Colonic mucosa (tissue), 4 donors: Measurements from ENCODE around the gene ANOS1. TPM values are rescaled to one million over a fixed set of nuclear protein-coding genes. Genes with fewer than 3 reads are reported as not detected.

ENCODE experiments used
- DNase-seq: peaks from one replicate; pipeline ENCODE4 v3.0.0-alpha.2; 2020
- H3K27ac ChIP-seq: fragments of 200-600 bp; one replicate; pipeline ENCODE4 v1.8.0; 2021
- H3K27me3 ChIP-seq: fragments of 200-600 bp; one replicate; pipeline ENCODE4 v1.8.0; 2021
- H3K36me3 ChIP-seq: fragments of 200-600 bp; one replicate; pipeline ENCODE4 v1.8.0; 2021
- H3K4me1 ChIP-seq: fragments of 200-600 bp; one replicate; pipeline ENCODE4 v1.8.0; 2021; ENCODE audit warnings: mild to moderate bottlenecking
- H3K4me3 ChIP-seq: fragments of 200-600 bp; one replicate; pipeline ENCODE4 v1.8.0; 2021
- H3K9ac ChIP-seq, 2 donors: one replicate each; pipeline ENCODE4 v1.7.0; 2013; ENCODE audit warnings: control low read depth in 2 of 2, low read depth in 2 of 2, low read length in 2 of 2
- H3K9me3 ChIP-seq: fragments of 200-600 bp; one replicate; pipeline ENCODE4 v1.8.0; 2021
- intact Hi-C: fragments of 100-400 bp; cut with DNase I; formaldehyde crosslinking; loops from one replicate; pipeline ENCODE4 v1.14.1; 2022
- total RNA-seq, 2 donors: library from RNA; stranded (reverse); fragmentation: NEBNext Ultra II Directional in 1 of 2; extraction: Animal tissue kit (Norgen Biotek cat#: 25700) in 1 of 2; gene quantifications; one replicate each; pipeline ENCODE4 v1.2.1, GENCODE V29; 2021
- TF ChIP-seq, protein P1 (sequence below): fragments of 200-600 bp; IDR thresholded peaks from one replicate; pipeline ENCODE4 v1.8.0; 2022; ENCODE audit warnings: antibody characterized with exemption, mild to moderate bottlenecking
- donor health status: healthy.
- donor health status: DM: no; HTN: no; CAD: no.
- donor health status: DM: no; HTN: no; CAD: no.

The ANOS1 gene
- total RNA-seq, 2 donors from 2014 or later = 0.24 to 0.52 TPM

DNA sequence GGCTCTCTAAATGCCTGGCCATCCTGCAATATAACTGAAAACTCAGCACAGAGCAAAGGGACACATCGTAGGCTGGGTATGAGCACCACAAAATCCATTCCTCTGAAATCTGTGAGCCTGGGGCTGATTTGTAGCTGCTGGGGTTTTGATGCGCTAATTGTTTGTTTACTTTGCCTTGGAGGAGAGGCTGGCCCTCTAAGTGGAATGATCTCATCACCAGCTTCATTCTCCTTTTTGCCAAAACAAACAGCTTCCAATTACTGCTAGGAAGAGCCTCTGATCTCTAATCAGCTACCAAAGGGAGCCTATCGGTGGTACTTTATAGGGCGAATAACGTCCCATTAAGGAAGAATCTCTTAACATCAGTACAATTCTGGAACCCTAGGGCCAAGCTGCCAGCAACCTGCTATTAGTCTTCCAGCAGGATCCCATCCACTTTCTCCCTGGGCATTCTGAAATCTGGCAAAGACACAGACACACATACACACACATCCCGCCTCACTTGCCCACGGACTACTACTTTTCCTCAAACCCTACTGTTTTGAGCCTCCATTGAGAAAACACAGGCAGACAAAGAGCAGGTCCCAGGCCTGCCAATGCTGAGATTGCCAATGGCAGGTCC is 5.8 kb downstream of the ANOS1 start:
- TF ChIP-seq, protein P1, sequence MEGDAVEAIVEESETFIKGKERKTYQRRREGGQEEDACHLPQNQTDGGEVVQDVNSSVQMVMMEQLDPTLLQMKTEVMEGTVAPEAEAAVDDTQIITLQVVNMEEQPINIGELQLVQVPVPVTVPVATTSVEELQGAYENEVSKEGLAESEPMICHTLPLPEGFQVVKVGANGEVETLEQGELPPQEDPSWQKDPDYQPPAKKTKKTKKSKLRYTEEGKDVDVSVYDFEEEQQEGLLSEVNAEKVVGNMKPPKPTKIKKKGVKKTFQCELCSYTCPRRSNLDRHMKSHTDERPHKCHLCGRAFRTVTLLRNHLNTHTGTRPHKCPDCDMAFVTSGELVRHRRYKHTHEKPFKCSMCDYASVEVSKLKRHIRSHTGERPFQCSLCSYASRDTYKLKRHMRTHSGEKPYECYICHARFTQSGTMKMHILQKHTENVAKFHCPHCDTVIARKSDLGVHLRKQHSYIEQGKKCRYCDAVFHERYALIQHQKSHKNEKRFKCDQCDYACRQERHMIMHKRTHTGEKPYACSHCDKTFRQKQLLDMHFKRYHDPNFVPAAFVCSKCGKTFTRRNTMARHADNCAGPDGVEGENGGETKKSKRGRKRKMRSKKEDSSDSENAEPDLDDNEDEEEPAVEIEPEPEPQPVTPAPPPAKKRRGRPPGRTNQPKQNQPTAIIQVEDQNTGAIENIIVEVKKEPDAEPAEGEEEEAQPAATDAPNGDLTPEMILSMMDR = no peak
- no peak for DNase-seq
- intact Hi-C loops = no loop called here
- no peaks in the 10 kb centered on the region for H3K36me3 ChIP-seq
- H3K27ac ChIP-seq = no peak overlapping the region
- no peaks in the 10 kb centered on the region for H3K9me3 ChIP-seq
- no peak overlapping the region for H3K9ac ChIP-seq
- H3K4me3 ChIP-seq = no peak overlapping the region
- peaks cover 11% of the 10 kb centered on the region for H3K27me3 ChIP-seq
- H3K4me1 ChIP-seq = no peaks in the 10 kb centered on the region

DNA sequence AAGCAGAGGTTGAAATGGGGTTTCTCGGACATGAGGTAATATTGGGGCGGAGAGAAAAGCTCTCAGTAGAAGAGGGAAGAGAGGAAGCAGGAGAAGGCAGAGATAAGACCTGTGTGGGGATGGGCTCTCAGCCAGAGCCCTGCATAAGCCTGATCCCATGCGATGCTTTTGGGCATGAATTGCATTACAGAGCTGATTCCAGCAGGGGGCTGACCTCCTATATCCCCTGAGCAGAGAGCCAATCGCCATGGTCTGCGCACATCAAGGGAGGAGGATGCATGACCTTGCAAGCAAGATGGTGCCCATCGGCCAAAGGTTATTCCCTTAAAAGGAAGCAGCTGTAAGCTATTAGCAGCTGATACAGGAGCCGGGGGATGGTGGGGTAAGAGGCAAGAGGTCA is 7.6 kb downstream of the ANOS1 start:
- Histone ChIP-seq H3K4me1 (no peaks in the 10 kb centered on the region), H3K27me3 (no peaks in the 10 kb centered on the region), H3K9me3 (no peaks in the 10 kb centered on the region), H3K36me3 (no peaks in the 10 kb centered on the region), H3K27ac (no peak overlapping the region), H3K9ac (no peak overlapping the region), H3K4me3 (no peak overlapping the region)
- intact Hi-C loops = no loop called here
- DNase-seq = no peak
- TF ChIP-seq, protein P1 = no peak

DNA sequence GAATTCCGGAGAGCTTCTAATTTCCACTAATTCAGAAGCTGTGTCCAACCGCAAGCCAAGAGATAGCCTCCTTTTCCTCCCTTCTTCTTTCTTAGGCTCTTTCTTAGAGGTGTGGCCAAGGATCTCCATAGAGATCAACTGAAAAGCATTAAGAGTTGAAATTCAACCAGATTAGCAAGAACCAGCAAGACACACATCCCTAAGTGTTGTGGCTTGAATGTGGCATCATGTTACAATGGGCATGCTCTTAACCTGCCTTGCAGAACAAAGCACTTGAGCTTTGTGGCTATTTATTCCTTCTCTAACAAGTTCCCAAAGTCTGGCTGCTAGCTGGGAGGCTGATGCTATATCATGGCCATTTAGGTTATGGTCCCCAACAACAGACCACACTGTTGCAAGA is 10.4 kb downstream of the ANOS1 start:
- no peak overlapping the region for H3K9ac ChIP-seq
- intact Hi-C loops = no loop called here
- no peaks in the 10 kb centered on the region for H3K9me3 ChIP-seq
- TF ChIP-seq, protein P1 = no peak
- DNase-seq = no peak
- no peaks in the 10 kb centered on the region for H3K4me1 ChIP-seq
- H3K36me3 ChIP-seq = no peaks in the 10 kb centered on the region
- H3K27ac ChIP-seq = no peak overlapping the region
- no peaks in the 10 kb centered on the region for H3K27me3 ChIP-seq
- no peak overlapping the region for H3K4me3 ChIP-seq

DNA sequence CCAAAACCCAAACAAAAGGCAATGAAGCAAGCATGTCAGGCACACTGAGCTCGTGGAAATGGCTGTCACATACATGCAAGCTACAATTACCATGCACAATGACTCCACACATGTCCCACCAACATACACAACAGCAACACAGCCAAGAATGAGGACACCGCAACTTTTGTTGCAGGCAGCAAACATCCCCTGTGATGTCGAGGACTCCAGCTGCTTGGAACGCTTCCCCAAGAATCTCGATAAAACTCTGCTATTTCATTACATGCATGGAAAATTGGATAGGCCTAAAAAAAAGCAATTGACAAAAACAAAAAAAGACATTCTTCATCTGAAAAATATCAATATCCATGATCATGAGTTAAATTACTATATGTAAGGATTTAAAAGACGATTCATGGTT is 11.8 kb downstream of the ANOS1 start:
- TF ChIP-seq, protein P1 = no peak

DNA sequence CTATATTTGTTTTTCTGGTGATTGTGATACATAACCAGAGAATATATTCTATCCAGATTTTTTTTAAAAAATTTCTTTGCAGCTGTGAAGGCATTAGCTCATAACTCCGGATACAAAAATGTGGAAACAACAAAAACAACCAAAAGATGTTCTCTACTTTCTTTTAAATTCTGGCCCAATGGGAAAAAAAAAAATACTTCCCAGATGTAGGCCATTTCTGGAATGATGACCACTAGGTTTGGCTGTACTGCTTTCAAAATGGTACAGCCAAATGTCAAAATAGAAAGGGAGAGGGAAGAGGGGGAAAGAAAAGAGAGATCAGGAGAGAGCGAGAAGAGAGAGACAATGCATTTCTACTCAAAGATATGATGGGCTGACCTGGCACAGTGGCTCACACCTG is 14.6 kb downstream of the ANOS1 start:
- no peak overlapping the region for H3K9ac ChIP-seq
- no peaks in the 10 kb centered on the region for H3K4me1 ChIP-seq
- H3K36me3 ChIP-seq = no peaks in the 10 kb centered on the region
- intact Hi-C loops = no loop called here
- H3K9me3 ChIP-seq = no peaks in the 10 kb centered on the region
- H3K4me3 ChIP-seq = no peak overlapping the region
- TF ChIP-seq, protein P1 = no peak
- DNase-seq = no peak
- no peaks in the 10 kb centered on the region for H3K27me3 ChIP-seq
- H3K27ac ChIP-seq = no peak overlapping the region

More for the DNA sequence above, 11.8 kb downstream of the ANOS1 start:
- Histone ChIP-seq H3K9ac (no peak overlapping the region), H3K27me3 (no peaks in the 10 kb centered on the region), H3K36me3 (no peaks in the 10 kb centered on the region), H3K9me3 (no peaks in the 10 kb centered on the region), H3K27ac (no peak overlapping the region), H3K4me1 (no peaks in the 10 kb centered on the region), H3K4me3 (no peak overlapping the region)
- intact Hi-C loops = no loop called here
- DNase-seq = no peak
